Astrocyte of the cerebellum (primary cell): ENCODE results near the gene DNAJC21.

Experiments
- DNase-seq: peaks from one replicate; pipeline ENCODE4 v3.0.0-alpha.2; 2011; ENCODE audit warnings: low read depth
- H3K4me3 ChIP-seq: 2 replicates; pipeline ENCODE4 v1.5.1; 2011; ENCODE audit warnings: mild to moderate bottlenecking, low read depth, low read length, moderate library complexity
- in situ Hi-C: cut with HindIII; loops from 2 replicates; pipeline ENCODE4 v1.10.0; 2017; ENCODE audit warnings: low sequenced_read_pairs
- TF ChIP-seq, protein P1 (sequence below): IDR thresholded peaks from 2 replicates; pipeline ENCODE4 v1.5.1; 2012; ENCODE audit warnings: low read length, low read depth, moderate library complexity, mild to moderate bottlenecking; ENCODE audit errors: missing control alignments

Gene DNAJC21

GRCh38 chr5:34929134-34929719 lies at the start of gene DNAJC21:
Gene DNAJC21, plus strand, starts transcription at chr5:34929559. Its CDS starts 261 bp downstream, at chr5:34929820.
- in situ Hi-C loops: no loop called here
- peak within 1 kb of the TSS; percentile 82 for H3K4me3 ChIP-seq
- TF ChIP-seq, protein P1, sequence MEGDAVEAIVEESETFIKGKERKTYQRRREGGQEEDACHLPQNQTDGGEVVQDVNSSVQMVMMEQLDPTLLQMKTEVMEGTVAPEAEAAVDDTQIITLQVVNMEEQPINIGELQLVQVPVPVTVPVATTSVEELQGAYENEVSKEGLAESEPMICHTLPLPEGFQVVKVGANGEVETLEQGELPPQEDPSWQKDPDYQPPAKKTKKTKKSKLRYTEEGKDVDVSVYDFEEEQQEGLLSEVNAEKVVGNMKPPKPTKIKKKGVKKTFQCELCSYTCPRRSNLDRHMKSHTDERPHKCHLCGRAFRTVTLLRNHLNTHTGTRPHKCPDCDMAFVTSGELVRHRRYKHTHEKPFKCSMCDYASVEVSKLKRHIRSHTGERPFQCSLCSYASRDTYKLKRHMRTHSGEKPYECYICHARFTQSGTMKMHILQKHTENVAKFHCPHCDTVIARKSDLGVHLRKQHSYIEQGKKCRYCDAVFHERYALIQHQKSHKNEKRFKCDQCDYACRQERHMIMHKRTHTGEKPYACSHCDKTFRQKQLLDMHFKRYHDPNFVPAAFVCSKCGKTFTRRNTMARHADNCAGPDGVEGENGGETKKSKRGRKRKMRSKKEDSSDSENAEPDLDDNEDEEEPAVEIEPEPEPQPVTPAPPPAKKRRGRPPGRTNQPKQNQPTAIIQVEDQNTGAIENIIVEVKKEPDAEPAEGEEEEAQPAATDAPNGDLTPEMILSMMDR: no peak
- peak; percentile 87 for DNase-seq

GRCh38 chr5:34881246-34881645 lies 48.1 kb upstream of the DNAJC21 start:
- H3K4me3 ChIP-seq: no peak overlapping the region
- in situ Hi-C loops: loop anchor here (25.0 kb wide), 1 partner anchor 394 kb away; no protein-coding TSS in a partner anchor
- TF ChIP-seq, protein P1: no peak
- no peak for DNase-seq

- no peak overlapping the region for H3K4me3 ChIP-seq
- DNase-seq: no peak
- in situ Hi-C loops: loop anchor here (25.0 kb wide), 1 partner anchor 399 kb away; no protein-coding TSS in a partner anchor
- TF ChIP-seq, protein P1: no peak
Observed at GRCh38 chr5:34886392-34887119, 42.8 kb upstream of the DNAJC21 start.

GRCh38 chr5:34889394-34889793 lies 40.0 kb upstream of the DNAJC21 start:
- in situ Hi-C loops: loop anchor here (25.0 kb wide), 1 partner anchor 402 kb away; no protein-coding TSS in a partner anchor
- no peak for DNase-seq
- TF ChIP-seq, protein P1: no peak
- H3K4me3 ChIP-seq: no peak overlapping the region

DNA sequence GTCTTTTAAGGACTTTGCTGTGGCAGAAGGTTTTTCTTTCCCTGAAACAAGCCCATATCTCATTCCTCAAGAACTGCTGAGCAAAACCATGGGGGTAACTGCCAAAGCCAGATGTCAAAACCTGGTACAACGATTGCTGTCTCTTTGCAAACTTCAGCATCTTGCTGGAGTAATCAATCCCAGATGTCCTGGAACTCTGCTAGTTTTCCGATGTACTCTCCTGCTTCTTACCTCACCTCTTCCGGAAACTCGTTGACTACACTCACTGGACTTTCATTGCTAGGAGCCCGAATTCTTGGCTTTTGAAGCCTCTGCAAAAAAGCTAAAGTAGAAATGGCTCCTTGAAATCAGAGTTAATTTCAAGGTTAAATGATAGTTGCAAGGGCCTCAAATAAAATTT lies 37.4 kb upstream of the DNAJC21 start:
- peak; percentile 28 for DNase-seq
- TF ChIP-seq, protein P1: no peak
- in situ Hi-C loops: loop anchor here (25.0 kb wide), 1 partner anchor 405 kb away; no protein-coding TSS in a partner anchor
- no peak overlapping the region for H3K4me3 ChIP-seq

GRCh38 chr5:34892414-34892813 lies 36.9 kb upstream of the DNAJC21 start:
- TF ChIP-seq, protein P1: no peak
- H3K4me3 ChIP-seq: no peak overlapping the region
- no peak for DNase-seq
- in situ Hi-C loops: loop anchor here (25.0 kb wide), 1 partner anchor 405 kb away; no protein-coding TSS in a partner anchor
